K562 (cell line): ENCODE measurements around the gene GPR22. TPM values are rescaled to one million over a fixed set of nuclear protein-coding genes. Genes with fewer than 3 reads are reported as not detected.

ENCODE experiments used
- ATAC-seq: fragments of 200-7000 bp; cut with Tn5 transposase; 3 replicates; pipeline ENCODE4 v1.9.1; 2020; ENCODE audit warnings: moderate library complexity
- BruUV-seq: library from RNA; stranded (reverse); fragments of 400-500 nt; replicated peaks from 2 replicates; lab custom pipeline; 2021; lab: Mats Ljungman, UMichigan
- CTCF ChIA-PET: fragments of 300-600 bp; formaldehyde crosslinking; extraction: SDS; loops from one replicate; lab custom pipeline; 2021; ENCODE audit warnings: low intra/inter-chr PET ratio; lab: Yijun Ruan, JAX
- POLR2A ChIA-PET: fragments of 300-600, 350-650 bp; sonication (Branson Sonifier 250); formaldehyde crosslinking; extraction: SDS; loops from one replicate; lab custom pipeline; 2021; ENCODE audit warnings: antibody characterized with exemption, inconsistent platforms; lab: Yijun Ruan, JAX
- DNase-seq, 4 experiments: peaks; one replicate each; pipeline versions ENCODE4 v3.0.0 to v3.0.0-alpha.2; 2011 to 2018; ENCODE audit warnings: low spot score in 3 of 4, mixed read lengths in 3 of 4; ENCODE audit errors: extremely low read depth in 1 of 4
- FAIRE-seq: peaks from 2 replicates; lab custom pipeline; 2011; peaks lifted over from hg19 to GRCh38; lab: Jason Lieb, UNC
- H2AFZ ChIP-seq: 2 replicates; pipeline ENCODE4 v1.6.0; 2011; ENCODE audit warnings: low read depth, low read length, control low read depth, inconsistent platforms
- H3K27ac ChIP-seq: fragments of 200-600 bp; 3 replicates; pipeline ENCODE4 v1.8.0; 2011; ENCODE audit warnings: low read depth, mild to moderate bottlenecking, control low read depth, inconsistent platforms, low read length, moderate library complexity, mixed read lengths; ENCODE audit errors: extremely low read depth
- H3K27me3 ChIP-seq, 2 experiments: fragments of 300-600 bp in 1 of 2; 2 replicates in 1 of 2; 3 replicates in 1 of 2; pipeline versions ENCODE4 v1.6.0 to v1.8.0; 2011; ENCODE audit warnings: inconsistent platforms in 2 of 2, low read length in 2 of 2, mild to moderate bottlenecking in 1 of 2, mixed read lengths in 1 of 2, moderate library complexity in 1 of 2; ENCODE audit not compliant: control insufficient read depth in 2 of 2, insufficient read depth in 2 of 2
- H3K36me3 ChIP-seq: fragments of 300-600 bp; 3 replicates; pipeline ENCODE4 v1.8.0; 2011; ENCODE audit warnings: mild to moderate bottlenecking, low read length, inconsistent platforms; ENCODE audit not compliant: control insufficient read depth, insufficient read depth
- H3K4me1 ChIP-seq, 2 experiments: fragments of 200-600 bp in 1 of 2; replicated peaks in 1 of 2; 2 replicates in 1 of 2; 3 replicates in 1 of 2; pipeline versions ENCODE4 v1.5.1 to v1.8.0; 2011; ENCODE audit warnings: inconsistent platforms in 2 of 2, low read length in 2 of 2, mild to moderate bottlenecking in 1 of 2, mixed read lengths in 1 of 2, moderate library complexity in 1 of 2; ENCODE audit not compliant: control insufficient read depth in 2 of 2, insufficient read depth in 2 of 2
- H3K4me2 ChIP-seq: 2 replicates; pipeline ENCODE4 v1.6.1; 2011; ENCODE audit warnings: low read length, control low read depth, inconsistent platforms, mixed read lengths; ENCODE audit not compliant: insufficient read depth
- H3K4me3 ChIP-seq: fragments of 200-600 bp; sonication (generic), shearing (Covaris generic); 2 replicates; pipeline ENCODE4 v1.5.1; 2016; ENCODE audit warnings: control low read depth, inconsistent platforms
- H3K79me2 ChIP-seq: fragments of 200-600 bp; 3 replicates; pipeline ENCODE4 v1.8.0; 2011; ENCODE audit warnings: low read length, inconsistent platforms; ENCODE audit not compliant: control insufficient read depth, insufficient read depth
- H3K9ac ChIP-seq, 2 experiments: 2 replicates each; pipeline versions ENCODE4 v1.6.0 to v1.6.1; 2011; ENCODE audit warnings: low read depth in 2 of 2, low read length in 2 of 2, control low read depth in 1 of 2, inconsistent platforms in 1 of 2, mild to moderate bottlenecking in 1 of 2, mixed read lengths in 1 of 2; ENCODE audit not compliant: insufficient read depth in 1 of 2
- H3K9me1 ChIP-seq: one replicate; pipeline ENCODE4 v1.6.0; 2011; ENCODE audit warnings: inconsistent platforms, mild to moderate bottlenecking, low read length, moderate library complexity; ENCODE audit not compliant: control insufficient read depth, insufficient read depth
- H3K9me3 ChIP-seq: replicated peaks from 2 replicates; pipeline ENCODE4 v1.5.1; 2011; ENCODE audit warnings: low read depth, low read length, inconsistent platforms; ENCODE audit not compliant: control insufficient read depth, insufficient read depth
- H4K20me1 ChIP-seq: replicated peaks from 2 replicates; pipeline ENCODE4 v1.6.1; 2011; ENCODE audit warnings: low read length, inconsistent platforms, mixed read lengths; ENCODE audit not compliant: control insufficient read depth, insufficient read depth
- CHD4 ChIP-seq: fragments of 200-600 bp; sonication (generic); IDR thresholded peaks from 3 replicates; pipeline ENCODE4 v1.6.1; 2012; ENCODE audit warnings: low read depth, mild to moderate bottlenecking, mixed read lengths, low read length, inconsistent platforms; ENCODE audit not compliant: insufficient read depth, insufficient replicate concordance, poor library complexity, severe bottlenecking
- CREB3L1 ChIP-seq: fragments of 450-650 bp; IDR thresholded peaks from 2 replicates; pipeline ENCODE4 v1.6.1; 2014; ENCODE audit warnings: low read depth, mild to moderate bottlenecking, moderate library complexity, borderline replicate concordance
- CTCFL ChIP-seq: IDR thresholded peaks from 2 replicates; pipeline ENCODE4 v1.6.1; 2011; ENCODE audit warnings: borderline replicate concordance, low read depth, mild to moderate bottlenecking, moderate library complexity, low read length; ENCODE audit not compliant: insufficient read depth, poor library complexity, severe bottlenecking
- FOXK1 ChIP-seq: sonication (generic); formaldehyde crosslinking; IDR thresholded peaks from 2 replicates; pipeline ENCODE4 v1.8.0; 2022; ENCODE audit warnings: missing genetic modification reagents, mild to moderate bottlenecking, borderline replicate concordance
- TAF9B ChIP-seq: fragments of 450-650 bp; IDR thresholded peaks from 2 replicates; pipeline ENCODE4 v1.6.1; 2018; ENCODE audit warnings: mild to moderate bottlenecking; ENCODE audit not compliant: partially characterized antibody
- TAL1 ChIP-seq: fragments of 450-650 bp; IDR thresholded peaks from 2 replicates; pipeline ENCODE4 v1.6.1; 2016; ENCODE audit warnings: mild to moderate bottlenecking
- ZFPM2 ChIP-seq: fragments of 250-450 bp; sonication (Bioruptor Pico); IDR thresholded peaks from 2 replicates; pipeline ENCODE4 v1.5.1; 2022; ENCODE audit warnings: mild to moderate bottlenecking
- ZFX ChIP-seq: sonication (generic); formaldehyde crosslinking; IDR thresholded peaks from 2 replicates; pipeline ENCODE4 v1.8.0; 2022; ENCODE audit warnings: mild to moderate bottlenecking, missing genetic modification reagents, moderate library complexity
- ZNF561 ChIP-seq: fragments of 450-650 bp; formaldehyde crosslinking; conservative IDR thresholded peaks from 2 replicates; pipeline ENCODE4 v1.4.0; 2020; ENCODE audit warnings: mild to moderate bottlenecking, moderate library complexity
- in situ Hi-C: fragments of 300-500 bp; cut with MboI; formaldehyde crosslinking; loops from 4 replicates; pipeline ENCODE4 v1.15.0; 2018; ENCODE audit warnings: inconsistent platforms, mixed read lengths
- intact Hi-C: fragments of 100-400 bp; cut with micrococcal nuclease; formaldehyde crosslinking; loops from 2 replicates; pipeline ENCODE4 v1.14.2; 2022
- polyA plus RNA-seq, 8 experiments: library from polyadenylated mRNA; depleted of rRNA in 4 of 8; stranded (reverse) in 5 of 8; unstranded in 3 of 8; fragments of >200 nt; fragmentation: Nextera tagmentation in 2 of 8; fragmentation: Illumina TruSeq in 1 of 8; extraction: Ambion mirVana in 2 of 8; extraction: Trizol in 1 of 8; gene quantifications; 2 replicates each; pipeline versions ENCODE4 v1.2.1 to v1.2.3, GENCODE V29; 2011 to 2014; ENCODE audit warnings: inconsistent platforms in 1 of 8, missing spikeins in 1 of 8
- total RNA-seq, 7 experiments: library from RNA; depleted of rRNA in 6 of 7; stranded (reverse); fragments of >200 nt in 6 of 7; fragmentation: Illumina TruSeq in 2 of 7; extraction: Trizol in 2 of 7; gene quantifications; 2 replicates each; pipeline versions ENCODE4 v1.2.1 to v1.2.3, GENCODE V29; 2011 to 2021; ENCODE audit warnings: low replicate concordance in 1 of 7
- TF ChIP-seq, protein P1 (sequence below): IDR thresholded peaks from 2 replicates; pipeline ENCODE4 v1.6.1; 2012; ENCODE audit warnings: low read depth, low read length, improper control_type of control experiment, borderline replicate concordance
- TF ChIP-seq, protein P2 (sequence below): IDR thresholded peaks from 2 replicates; pipeline ENCODE4 v1.6.1; 2014; ENCODE audit warnings: antibody characterized with exemption

GPR22 gene
- total and polyA plus RNA-seq, 9 of the 15 experiments (the other 6 are each of a cell fraction or from before 2014, with no cell fraction given) = 0.07 to 0.20 TPM; not detected in 7

- H2AFZ ChIP-seq = no peak overlapping the region
- TF ChIP-seq CTCFL (no peak), ZFX (CRISPR knock-in tag) (no peak), FOXK1 (CRISPR knock-in tag) (no peak), ZNF561 (no peak), TAL1 (no peak), CREB3L1 (no peak), ZFPM2 (CRISPR knock-in tag) (no peak), TAF9B (no peak), CHD4 (no peak)
- TF ChIP-seq, protein P1, sequence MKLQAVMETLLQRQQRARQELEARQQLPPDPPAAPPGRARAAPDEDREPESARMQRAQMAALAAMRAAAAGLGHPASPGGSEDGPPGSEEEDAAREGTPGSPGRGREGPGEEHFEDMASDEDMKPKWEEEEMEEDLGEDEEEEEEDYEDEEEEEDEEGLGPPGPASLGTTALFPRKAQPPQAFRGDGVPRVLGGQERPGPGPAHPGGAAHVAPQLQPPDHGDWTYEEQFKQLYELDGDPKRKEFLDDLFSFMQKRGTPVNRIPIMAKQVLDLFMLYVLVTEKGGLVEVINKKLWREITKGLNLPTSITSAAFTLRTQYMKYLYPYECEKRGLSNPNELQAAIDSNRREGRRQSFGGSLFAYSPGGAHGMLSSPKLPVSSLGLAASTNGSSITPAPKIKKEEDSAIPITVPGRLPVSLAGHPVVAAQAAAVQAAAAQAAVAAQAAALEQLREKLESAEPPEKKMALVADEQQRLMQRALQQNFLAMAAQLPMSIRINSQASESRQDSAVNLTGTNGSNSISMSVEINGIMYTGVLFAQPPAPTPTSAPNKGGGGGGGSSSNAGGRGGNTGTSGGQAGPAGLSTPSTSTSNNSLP = no peak
- TF ChIP-seq, protein P2, sequence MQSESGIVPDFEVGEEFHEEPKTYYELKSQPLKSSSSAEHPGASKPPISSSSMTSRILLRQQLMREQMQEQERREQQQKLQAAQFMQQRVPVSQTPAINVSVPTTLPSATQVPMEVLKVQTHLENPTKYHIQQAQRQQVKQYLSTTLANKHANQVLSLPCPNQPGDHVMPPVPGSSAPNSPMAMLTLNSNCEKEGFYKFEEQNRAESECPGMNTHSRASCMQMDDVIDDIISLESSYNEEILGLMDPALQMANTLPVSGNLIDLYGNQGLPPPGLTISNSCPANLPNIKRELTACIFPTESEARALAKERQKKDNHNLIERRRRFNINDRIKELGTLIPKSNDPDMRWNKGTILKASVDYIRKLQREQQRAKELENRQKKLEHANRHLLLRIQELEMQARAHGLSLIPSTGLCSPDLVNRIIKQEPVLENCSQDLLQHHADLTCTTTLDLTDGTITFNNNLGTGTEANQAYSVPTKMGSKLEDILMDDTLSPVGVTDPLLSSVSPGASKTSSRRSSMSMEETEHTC = no peak
- no peak overlapping the region for H3K4me2 ChIP-seq
- BruUV-seq = no TSS peak
- intact Hi-C loops (loop anchor here (5.0 kb wide), 2 partner anchors 121 to 186 kb away; no protein-coding TSS in a partner anchor), in situ Hi-C loops (no loop called here)
- no peak overlapping the region for H3K27ac ChIP-seq
- no peaks in the 10 kb centered on the region for H3K9me3 ChIP-seq
- DNase-seq (no peak), ATAC-seq (no peak), FAIRE-seq (no peak)
- no peaks in the 10 kb centered on the region for H4K20me1 ChIP-seq
- peaks cover 6% of the 10 kb centered on the region; the same call in 1 of the 3 replicates for H3K36me3 ChIP-seq
- H3K9ac ChIP-seq = no peak overlapping the region
- POLR2A ChIA-PET = no interaction called here
- peaks cover 4 to 8% of the 10 kb centered on the region in 2 experiments; a peak in 2 of 5 replicates for H3K4me1 ChIP-seq
- H3K27me3 ChIP-seq = no peaks in the 10 kb centered on the region
- H3K4me3 ChIP-seq = no peak overlapping the region
- no peaks in the 10 kb centered on the region for H3K9me1 ChIP-seq
- CTCF ChIA-PET = interaction anchor here (3.3 kb wide), 1 partner anchor 302 kb away, joined by 12 read pairs; no protein-coding TSS in a partner anchor
- H3K79me2 ChIP-seq = peaks cover 2% of the 10 kb centered on the region; the same call in 2 of the 3 replicates
These were observed 33.8 kb downstream of the GPR22 start for GRCh38 chr7:107503687-107504086.
